NCI-H226 (cell line): ENCODE data around the gene CYTL1.

Experiments used
- DNase-seq: peaks from one replicate; pipeline ENCODE4 v3.0.0-alpha.2; 2015

The CYTL1 gene

GRCh38 chr4:4995103-4995907 lies 24.0 kb downstream of the CYTL1 start:
- DNase-seq, result peak; percentile 17

- DNase-seq, result no peak
These were observed 24.8 kb downstream of the CYTL1 start for GRCh38 chr4:4994312-4995097.

DNA sequence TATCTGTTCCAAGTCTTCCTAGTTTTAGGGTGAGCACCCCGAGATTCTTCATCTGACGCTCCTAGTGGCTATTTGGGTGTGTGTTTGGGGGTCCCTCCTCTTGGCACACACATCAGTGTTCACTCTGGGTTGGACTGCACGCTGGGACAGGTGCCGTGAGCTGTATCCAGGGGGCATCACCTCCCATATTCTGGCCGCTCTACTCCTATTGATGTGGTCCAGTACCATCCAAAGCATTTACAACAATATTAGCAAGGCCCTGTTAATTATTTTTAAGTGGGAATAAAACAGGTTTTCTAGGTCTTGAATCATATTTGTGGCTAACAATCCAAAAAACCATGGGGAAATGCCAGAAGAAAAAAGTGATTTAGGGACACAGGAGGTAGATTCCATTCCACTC lies 26.4 kb downstream of the CYTL1 start:
- no peak for DNase-seq

DNA sequence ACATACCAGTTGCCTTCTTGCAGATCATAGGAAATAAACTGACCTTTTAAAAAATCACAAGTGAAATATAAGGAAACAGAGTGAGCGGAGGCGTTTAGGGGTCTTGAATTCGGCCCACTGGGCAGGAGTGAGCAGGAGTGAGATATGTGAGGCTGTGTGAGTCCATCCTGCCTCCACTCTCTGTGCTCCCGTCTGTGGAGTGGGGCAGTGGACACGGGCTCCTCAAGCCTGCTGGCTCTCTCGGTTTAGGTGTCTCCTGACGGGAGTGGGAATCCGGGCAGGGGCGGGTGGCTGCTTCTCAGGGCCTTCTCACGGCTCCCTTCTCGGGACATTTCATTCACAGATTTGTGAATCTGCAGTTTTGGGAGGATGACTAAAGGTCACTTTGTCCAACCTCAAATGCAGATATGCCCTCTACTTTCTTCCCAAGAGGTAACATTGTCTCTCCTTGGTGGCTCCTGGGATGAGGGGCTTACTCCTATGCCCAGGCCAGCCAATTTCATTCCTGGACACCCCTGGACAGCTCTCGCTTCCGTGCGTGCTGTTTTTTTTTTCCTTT lies 27.6 kb downstream of the CYTL1 start:
- no peak for DNase-seq

- DNase-seq, result peak; percentile 69
These were observed 28.3 kb downstream of the CYTL1 start for GRCh38 chr4:4990857-4991540.

GRCh38 chr4:4990329-4990728 lies 28.9 kb downstream of the CYTL1 start:
- no peak for DNase-seq

DNA sequence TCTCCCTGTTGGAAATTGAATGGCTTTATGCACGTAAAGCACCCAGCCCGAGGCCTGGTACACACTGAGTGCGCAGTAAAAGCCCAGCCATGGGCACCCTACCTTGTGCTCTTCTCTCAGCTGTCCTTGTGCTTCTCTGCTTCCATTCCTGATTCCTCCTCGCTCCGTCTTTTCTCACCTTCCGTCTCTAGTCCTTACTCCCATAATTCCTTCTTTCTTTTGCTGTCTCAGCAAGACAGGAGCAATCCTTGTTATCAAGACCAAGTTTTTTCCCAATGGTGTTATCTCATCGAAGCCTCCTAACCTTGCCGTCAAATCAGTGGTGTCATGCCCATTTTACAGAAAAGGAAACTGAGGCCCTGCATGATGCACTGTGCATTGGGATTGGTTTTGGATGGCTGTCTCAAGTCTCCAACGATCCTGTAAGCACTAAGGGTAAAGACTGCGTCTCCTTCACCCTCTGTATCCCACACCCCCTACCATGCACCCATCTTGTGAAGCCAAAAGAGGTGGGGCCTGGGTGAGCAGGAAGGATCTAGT lies 30.1 kb downstream of the CYTL1 start:
- no peak for DNase-seq

- DNase-seq, result no peak
These were observed 31.6 kb downstream of the CYTL1 start for GRCh38 chr4:4987656-4988055.

DNA sequence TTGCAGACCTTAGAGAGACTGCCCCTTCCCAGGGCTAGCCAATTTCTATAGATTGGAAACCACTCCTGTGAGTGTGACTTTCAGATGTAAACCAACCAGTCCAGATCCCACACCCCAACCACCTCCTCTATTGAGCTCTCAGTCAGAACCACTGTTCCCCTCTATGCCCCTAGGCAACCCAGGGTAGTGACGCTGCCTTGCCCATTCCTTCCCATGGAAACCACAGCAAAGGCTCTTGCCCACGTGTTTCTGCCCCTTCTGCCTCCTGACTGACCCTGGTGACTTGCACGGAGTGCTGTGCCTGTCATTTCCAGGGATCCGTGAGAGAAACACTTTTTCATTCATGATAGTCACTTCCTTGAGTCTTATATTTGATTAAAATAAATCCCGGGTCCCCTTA lies 32.4 kb downstream of the CYTL1 start:
- DNase-seq, result no peak

DNA sequence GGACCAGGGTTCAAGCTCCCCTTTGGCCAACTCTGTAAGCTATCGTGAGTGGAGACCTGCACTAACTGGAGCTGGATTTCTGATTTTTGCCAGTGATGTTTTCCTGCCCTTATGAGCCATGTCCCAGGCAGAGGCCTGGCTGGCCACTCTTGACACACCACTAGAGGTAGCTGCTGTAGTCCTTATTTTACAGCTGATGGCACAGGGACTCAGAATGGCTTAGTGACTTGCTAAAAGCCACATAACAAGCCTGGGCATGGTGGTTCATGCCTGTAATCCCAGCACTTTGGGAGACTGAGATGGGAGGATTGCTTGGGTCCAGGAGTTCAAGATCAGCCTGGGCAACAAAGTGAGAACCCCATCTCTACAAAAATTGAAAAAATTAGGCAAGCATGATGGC lies 33.4 kb downstream of the CYTL1 start:
- DNase-seq, result no peak

GRCh38 chr4:4985036-4985435 lies 34.2 kb downstream of the CYTL1 start:
- no peak for DNase-seq

- no peak for DNase-seq
These were observed 35.1 kb downstream of the CYTL1 start for GRCh38 chr4:4984186-4984585.

GRCh38 chr4:4981827-4982226 lies 37.4 kb downstream of the CYTL1 start:
- DNase-seq, result no peak

DNA sequence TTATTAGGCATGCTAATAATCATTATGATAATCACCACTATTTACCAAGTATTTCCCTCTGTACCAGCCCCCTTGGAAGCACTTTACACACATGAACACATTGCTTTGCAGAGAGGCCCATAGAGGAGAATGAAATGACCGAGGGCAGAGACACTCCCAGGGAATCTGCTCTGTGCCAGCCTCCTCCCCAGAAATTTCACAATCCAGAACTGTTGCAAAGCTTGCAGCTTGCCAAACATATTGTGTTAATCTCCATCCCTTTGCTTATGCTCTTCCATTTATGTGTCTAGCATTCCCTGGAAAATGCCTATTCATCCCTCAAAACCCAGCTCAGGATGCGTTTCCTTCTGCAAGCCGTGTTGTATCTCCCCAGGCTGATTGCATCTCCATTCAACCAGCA lies 37.8 kb downstream of the CYTL1 start:
- peak; percentile 12 for DNase-seq

DNA sequence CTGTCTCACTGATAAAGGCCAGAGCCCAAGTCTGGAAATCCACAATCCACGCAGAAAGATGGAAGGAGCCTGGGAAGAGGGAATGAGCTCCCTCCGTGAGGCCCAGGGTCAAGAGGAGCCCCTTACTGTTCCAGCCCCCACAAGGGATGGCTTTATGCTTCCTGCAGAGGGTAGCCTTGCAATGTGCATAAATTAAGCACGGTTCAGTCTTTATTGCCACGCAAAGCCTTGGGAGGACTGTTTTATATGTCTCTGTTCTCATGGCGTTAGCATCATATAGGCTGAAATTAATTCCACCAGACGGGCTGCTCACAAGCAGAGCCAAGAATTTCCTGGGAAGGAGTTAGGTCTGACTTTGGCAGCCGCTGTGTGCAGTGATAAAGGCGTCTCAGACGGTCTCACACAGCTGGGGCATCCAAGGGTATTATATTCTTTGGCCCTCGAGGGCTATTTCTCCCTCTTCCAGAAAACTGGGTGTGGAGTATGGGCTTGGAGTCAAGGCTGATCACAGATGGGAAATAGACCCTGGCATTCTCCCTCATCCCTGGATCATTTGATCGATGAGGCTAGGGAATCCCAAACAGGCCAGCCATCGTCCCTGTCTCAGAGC lies 38.5 kb downstream of the CYTL1 start:
- no peak for DNase-seq

GRCh38 chr4:4979971-4980370 lies 39.3 kb downstream of the CYTL1 start:
- DNase-seq, result no peak

- no peak for DNase-seq
These were observed 44.5 kb downstream of the CYTL1 start for GRCh38 chr4:4974727-4975126.

DNA sequence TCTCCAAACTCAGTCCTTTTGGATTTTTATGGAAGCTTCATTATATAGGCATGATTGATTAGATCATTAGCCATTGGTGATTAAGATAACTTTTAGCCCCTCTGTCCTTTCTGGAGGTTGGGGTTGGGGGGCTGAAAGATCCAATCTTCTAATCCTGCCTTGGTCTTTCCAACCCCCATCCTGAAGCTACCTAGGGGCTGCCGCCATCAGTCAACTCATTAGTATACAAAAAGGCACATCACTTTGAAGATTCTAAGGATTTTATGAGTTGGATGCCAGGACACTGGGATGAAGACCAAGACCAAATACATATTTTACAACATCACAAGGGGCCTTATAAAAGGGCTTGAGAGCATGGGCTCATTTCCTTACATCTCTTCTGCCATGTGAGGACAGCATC lies 47.5 kb downstream of the CYTL1 start:
- DNase-seq, result no peak

DNA sequence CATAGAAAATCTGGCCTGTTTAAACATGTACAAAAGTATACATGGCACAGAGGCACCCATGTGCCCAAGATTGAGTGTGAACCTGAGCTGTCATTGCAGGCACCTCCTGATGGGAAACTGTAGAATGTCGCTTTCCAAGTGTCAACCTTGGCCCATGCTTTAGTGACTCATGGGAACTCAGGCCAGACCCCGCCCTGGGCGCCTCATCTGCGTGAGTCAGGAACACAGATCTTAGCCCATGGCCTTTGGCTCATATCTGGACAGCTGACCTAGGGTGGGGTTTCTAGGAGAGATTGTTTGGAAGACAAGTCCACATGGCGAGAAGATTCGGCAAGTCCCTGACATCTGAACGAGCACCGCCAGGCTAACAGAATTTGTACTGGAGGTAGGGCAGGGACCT lies 50.0 kb downstream of the CYTL1 start:
- no peak for DNase-seq

GRCh38 chr4:4968161-4968725 lies 51.0 kb downstream of the CYTL1 start:
- DNase-seq, result no peak
